NCI-H2029 treated with DMSO at 0.1 percent for 48 hours (cell line): Measurements from ENCODE around the gene ELN.
A peak's percentile ranks its signal among the peaks of the same experiment; 100 is the strongest.
"Not testable (repeated sequence)": the region's sequence is repeated elsewhere in the genome, so short reads cannot be mapped to it uniquely, and the experiment has no call there.

Experiments
- DNase-seq: peaks from one replicate; lab custom pipeline; 2025; lab: John Stamatoyannopoulos, UW

Gene ELN

DNA sequence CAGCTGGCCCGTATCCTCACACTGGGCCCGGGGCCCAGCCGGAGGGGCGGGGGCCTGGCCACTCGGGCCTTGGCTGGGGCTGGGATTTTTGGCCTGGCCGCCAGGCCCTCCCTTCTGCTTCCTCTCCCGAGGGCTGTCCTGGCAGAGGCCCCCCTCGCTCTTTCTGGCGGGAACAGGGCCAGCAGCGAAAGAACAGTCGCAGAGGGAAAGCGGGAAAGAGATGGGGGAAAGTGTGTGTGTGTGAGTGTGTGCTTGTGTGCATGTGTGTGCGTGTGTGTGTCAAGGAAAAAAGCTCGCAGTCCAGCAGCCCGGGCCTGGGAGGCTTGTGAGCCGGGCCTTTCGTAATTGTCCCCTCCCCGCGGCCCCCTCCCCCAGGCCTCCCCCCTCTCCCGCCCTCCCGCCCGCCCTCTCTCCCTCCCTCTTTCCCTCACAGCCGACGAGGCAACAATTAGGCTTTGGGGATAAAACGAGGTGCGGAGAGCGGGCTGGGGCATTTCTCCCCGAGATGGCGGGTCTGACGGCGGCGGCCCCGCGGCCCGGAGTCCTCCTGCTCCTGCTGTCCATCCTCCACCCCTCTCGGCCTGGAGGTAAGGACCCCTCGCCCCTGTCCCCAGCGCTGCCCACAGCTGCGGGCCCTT lies at the start of gene ELN:
ELN (plus strand) TSS at position 491 of the 638 bp plus-strand sequence; CDS start at position 506, 15 bp downstream.
- DNase-seq, result no peak

GRCh38 chr7:73978661-73979563 lies 49.1 kb upstream of the ELN start:
- DNase-seq, result peak; percentile 28

DNA sequence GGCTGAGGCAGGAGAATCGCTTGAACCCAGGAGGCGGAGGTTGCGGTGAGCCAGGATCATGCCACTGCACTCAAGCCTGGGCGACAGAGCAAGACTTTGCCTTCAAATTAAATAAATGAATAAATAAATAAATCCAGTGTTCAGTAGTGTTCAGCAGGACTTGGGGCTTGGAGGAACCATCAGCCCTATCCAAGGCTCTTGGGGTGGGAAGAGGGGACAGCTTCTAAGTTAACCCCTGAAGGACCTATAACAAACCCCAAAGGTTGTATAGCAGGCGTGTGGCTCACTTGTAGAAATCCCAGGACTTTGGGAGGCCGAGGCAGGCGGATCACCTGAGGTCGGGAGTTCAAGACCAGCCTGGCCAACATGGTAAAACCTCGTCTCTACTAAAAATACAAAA lies 48.3 kb upstream of the ELN start:
- not testable (repeated sequence) for DNase-seq

- DNase-seq, result no peak
Observed at GRCh38 chr7:73980206-73980605, 47.8 kb upstream of the ELN start.

DNA sequence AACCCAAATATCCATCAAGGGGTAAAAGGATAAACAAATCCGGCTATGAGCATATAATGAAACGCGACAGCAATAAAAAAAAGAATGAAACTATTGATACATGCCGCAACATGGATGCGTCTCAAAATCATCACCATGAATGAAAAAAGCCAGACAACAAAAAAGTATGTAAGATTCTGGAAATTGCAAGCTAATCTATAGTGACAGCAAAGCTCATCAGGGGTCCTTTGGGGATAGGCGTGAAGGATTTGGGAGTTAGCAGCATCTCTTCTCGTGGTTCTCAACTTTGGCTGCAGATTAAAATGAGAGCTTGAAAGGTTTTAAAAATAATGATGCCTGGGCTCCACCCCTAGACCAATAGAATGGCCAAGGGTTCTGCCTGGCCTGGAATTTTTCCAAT lies 46.0 kb upstream of the ELN start:
- no peak for DNase-seq

DNA sequence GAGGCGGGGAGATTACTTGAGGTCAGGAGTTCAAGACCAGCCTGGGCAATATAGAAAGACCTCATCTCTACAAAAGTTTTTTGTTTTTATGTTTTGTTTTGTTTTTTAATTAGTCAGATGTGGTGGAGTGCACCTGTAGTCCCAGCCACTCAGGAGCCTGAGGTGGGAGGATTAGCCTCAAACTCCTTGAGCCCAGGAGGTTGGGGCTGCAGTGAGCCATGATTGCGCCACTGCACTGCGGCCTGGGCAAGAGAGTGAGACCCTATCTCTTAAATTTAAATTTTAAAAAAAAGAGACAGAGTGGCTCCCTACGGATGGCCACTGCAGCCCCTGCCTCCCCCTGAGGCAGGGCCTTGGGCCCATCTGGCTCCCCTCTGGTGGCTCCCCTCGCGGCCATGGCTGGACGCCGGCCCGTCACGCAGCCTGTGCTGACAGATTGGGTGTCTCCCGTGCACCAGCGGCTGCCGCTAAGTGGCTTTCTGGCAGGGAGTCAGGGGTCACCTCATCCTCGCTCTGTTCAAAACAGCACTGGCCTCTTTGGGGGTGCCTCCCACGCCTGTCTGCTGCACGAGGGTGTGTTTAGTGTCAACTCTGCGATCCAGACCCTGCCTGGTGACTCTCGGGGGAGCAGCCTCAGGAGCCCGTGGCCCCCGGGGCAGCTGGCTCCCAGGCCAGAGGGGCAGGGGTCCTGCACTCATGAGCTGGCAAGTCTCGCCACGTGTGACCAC lies 44.4 kb upstream of the ELN start:
- DNase-seq, result no peak

DNA sequence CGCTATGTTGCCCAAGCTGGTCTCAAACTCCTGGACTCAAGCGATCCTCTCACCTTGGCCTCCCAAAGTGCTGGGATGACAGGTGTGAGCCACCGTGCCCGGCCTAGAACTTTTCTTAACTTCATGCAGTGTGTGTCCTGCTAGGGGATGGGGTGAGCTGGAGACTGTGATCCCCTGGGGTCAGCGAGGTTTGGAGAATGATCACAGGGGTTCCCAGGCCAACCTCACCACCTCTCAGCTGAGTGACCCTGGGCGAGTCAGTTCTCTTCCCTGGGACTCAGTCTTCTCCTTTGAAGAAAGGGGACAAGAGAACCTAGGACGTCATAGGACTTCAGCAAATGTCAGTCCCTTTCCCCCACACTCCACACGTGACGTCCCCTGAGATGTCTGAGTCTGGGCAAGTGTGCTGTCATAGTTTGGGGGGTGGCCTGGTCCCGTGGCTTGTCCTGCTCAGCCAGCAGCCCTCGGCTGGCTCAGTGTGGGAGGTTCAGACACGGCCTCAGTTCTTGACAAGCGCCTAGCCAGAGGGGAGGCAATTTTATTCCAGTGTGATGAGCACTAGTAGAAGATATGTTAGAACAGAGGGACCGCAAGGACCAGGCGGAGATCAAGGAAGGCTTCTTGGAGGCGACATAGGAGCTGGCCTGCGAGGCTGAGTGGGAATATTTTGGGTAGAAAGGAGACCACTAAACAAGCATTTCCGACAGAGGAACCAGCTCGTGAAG lies 43.3 kb upstream of the ELN start:
- DNase-seq, result no peak

- DNase-seq, result no peak
Observed at GRCh38 chr7:73985737-73986141, 42.2 kb upstream of the ELN start.

DNA sequence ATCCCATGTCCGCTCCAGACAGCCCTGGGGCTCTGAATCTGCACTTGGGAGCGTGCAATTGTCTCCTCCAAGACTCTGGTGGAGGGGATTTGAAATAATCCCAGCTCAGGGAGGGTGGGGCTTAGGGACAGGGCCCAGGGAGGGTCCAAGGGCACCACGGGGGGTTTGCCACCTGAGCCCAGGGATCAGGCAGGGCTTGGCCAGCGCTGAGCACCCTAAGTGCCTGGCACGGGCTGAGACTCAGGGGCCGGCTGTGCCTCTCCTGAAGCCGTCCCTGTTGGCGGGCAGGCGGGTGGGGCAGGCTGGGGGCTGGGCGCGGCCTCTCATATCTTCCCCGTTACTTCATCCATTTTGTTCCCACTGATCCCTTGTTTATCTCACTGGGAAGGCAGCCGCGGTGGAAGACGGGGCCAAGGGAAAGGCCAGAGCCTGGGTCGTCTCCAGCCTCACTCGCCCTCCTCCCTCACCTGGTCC lies 41.8 kb upstream of the ELN start:
- DNase-seq, result no peak

DNA sequence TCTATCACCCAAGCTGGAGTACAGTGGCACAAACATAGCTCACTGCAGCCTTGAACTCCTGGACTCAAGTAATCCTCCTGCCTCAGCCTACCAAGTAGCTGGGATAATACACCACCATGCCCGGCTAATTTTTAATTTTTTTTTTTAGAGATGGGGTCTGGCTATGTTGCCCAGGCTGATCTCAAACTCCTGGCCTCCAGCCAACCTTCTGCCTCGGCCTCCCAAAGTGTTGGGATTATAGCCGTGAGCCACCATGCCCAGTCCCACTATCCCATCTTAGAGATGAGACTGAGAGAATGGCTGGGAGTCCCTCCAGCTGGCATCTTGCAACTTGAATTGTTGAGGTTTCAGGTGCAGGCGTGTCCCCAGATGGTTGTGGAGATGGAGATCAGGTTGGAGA lies 40.7 kb upstream of the ELN start:
- DNase-seq, result no peak

DNA sequence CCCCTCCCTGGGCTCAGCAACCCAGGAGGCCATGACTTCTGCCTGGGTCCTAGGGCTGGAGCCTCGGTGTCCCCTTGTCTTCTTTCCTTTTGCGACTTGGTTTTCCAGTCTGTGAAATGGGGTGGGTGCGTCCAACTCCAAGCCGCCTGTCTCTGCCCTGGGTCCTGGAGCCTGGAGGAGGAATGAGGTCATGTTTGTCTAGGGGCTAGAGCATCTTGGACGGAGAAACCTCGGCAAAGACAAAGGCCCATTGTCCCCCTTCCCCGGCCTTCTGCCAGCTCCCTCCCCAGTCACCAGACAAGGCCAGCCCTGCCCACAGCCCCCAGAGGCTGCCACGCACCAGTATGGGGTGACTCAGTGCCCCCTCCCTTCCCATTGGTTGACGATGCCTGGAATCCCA lies 39.8 kb upstream of the ELN start:
- DNase-seq, result no peak

DNA sequence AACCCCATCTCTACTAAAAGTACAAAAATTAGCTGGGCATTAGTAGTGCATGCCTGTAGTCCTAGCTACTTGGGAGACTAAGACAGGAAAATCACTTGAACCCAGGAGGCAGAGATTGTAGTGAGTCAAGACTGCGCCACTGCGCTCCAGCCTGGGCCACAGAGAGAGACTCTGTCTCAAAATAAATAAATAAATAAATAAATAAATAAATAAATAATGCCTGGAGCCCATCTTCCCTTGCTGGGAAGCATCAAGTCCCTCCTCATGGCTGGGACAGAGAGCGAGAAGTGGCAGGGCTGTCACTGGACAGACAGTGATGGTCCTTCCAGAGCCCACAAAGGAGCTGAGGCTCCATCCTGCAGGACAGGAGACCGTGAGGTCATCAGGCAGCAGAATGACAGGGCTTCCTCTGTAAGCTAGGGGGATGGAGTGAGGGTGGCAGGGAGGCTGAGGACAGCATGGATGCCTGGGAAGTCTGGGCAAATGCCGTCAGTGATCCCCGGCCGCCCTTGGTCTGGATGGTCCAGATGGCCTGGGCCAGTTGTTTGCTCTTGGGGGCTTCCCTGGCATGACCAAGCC lies 36.4 kb upstream of the ELN start:
- DNase-seq, result no peak

- no peak for DNase-seq
Observed at GRCh38 chr7:73992101-73992562, 35.8 kb upstream of the ELN start.

DNA sequence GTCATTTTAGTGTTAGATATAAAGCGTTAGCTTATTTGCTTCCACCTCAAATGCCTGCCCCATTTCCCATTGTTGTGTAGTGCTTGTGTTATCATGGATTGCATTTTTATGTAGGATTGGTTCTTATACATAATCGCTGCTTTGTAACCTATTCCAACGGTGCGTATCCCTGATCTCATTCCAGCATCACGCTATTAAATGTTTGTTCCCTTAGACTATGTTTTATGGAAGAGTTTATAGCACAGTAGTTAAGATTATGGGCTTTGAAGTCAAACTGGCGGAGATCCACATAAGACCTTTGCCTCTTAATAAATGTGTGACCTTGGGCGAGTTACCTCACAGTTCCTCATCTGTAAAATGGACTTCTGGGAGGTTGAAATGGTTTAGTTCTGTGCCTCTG lies 34.0 kb upstream of the ELN start:
- no peak for DNase-seq

DNA sequence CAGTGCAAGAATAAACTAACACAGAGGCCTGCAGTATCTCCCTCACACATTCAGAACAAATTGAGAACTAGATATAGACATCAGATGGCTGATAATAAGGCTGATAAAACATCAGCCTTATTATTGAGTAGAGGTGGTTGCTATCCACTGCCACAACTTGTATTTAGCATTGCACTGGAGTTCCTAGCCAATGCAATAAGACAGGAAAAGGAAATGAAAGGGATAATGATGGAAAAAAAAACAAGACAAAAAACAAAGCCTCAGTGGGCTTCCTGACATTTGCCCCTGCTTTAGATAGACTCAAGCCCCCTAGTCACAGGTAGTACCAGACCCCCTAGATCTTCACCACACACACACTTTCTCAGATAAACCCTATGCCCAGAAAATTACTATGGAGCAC lies 33.2 kb upstream of the ELN start:
- no peak for DNase-seq

GRCh38 chr7:73995330-73995729 lies 32.6 kb upstream of the ELN start:
- no peak for DNase-seq

- DNase-seq, result no peak
Observed at GRCh38 chr7:73995821-73996511, 32.0 kb upstream of the ELN start.

DNA sequence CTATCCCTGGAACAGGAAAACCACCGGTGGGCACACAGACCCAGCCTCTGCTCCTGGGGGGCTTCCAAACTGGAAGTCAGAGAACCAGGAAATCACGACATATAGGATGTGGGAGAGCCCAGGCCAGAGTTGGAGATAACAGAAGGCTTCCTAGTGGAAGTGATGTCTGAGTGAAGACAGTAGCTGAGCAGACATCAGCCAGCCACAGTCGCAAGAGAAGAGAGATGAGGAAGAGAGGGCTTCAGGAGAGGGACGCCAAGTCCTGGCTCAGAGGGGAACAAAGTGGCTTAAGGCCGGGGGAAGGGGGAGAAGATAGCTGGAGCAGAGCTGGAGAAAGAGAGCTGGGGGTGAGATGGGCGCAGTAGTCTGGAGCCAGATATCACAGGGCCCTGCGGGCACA lies 30.9 kb upstream of the ELN start:
- DNase-seq, result no peak

GRCh38 chr7:73999664-74000435 lies 28.1 kb upstream of the ELN start:
- DNase-seq, result no peak

GRCh38 chr7:74000489-74001149 lies 27.4 kb upstream of the ELN start:
- DNase-seq, result no peak
